Measurements from ENCODE around the gene TNS4. TPM values are rescaled to one million over a fixed set of nuclear protein-coding genes. Genes with fewer than 3 reads are reported as not detected.

Gene TNS4
- total RNA-seq, 1 experiment from 2014 or later, result 0.59 TPM

- no peak overlapping the region for H2BK5ac ChIP-seq (ENCODE audit: insufficient read length, low read length)
- H3K27ac Mint-ChIP-seq, result peak overlapping the region in 2 of 3 experiments; percentile 53 to 87; a peak in 2 of 7 replicates
- H3K14ac ChIP-seq (ENCODE audit: insufficient read depth, low read length), result peak overlapping the region; percentile 44; the same call in 1 of the 2 replicates
- peaks cover 29 to 38% of the 10 kb centered on the region in 2 experiments for H3K4me1 Mint-ChIP-seq
- no CpG with 5 or more reads among the region's 2 CpGs for WGBS (ENCODE audit: extremely low coverage, insufficient read length, low lambda C conversion rate)
- H3T11ph ChIP-seq (ENCODE audit: low read length), result no peak overlapping the region
- H3K27ac ChIP-seq (ENCODE audit: insufficient read length, low read depth, low read length), result no peak overlapping the region
- no peak overlapping the region for H2BK120ac ChIP-seq (ENCODE audit: low read depth, low read length, poor library complexity, severe bottlenecking)
- no peaks in the 10 kb centered on the region for H3K79me1 ChIP-seq (ENCODE audit: insufficient read depth, low read depth, low read length, poor library complexity, severe bottlenecking)
- H3K27me3 Mint-ChIP-seq (ENCODE audit: low read depth), result peaks cover 12% of the 10 kb centered on the region
- no peak for TF ChIP-seq CTCF (conservative IDR thresholded peaks at IDR 0.05)
- no peaks in the 10 kb centered on the region for H4K20me1 ChIP-seq (ENCODE audit: control insufficient read depth, insufficient read depth, insufficient read length)
- no peak overlapping the region for H2BK12ac ChIP-seq (ENCODE audit: insufficient read length, low read depth, low read length)
- no peak overlapping the region for H2BK20ac ChIP-seq (ENCODE audit: low read depth, low read length, poor library complexity, severe bottlenecking)
- H3K9ac ChIP-seq (ENCODE audit: extremely low read depth, insufficient read length, low read length), result no peak overlapping the region
- no peak for DNase-seq
- no peak overlapping the region for H4K8ac ChIP-seq (replicated peaks; ENCODE audit: insufficient read length, low read depth, low read length)
- no peak overlapping the region for H2BK15ac ChIP-seq (ENCODE audit: low read depth, low read length)
- no peak overlapping the region for H2AK5ac ChIP-seq (ENCODE audit: insufficient read length, low read length)
- H3K4ac ChIP-seq (ENCODE audit: low read depth, low read length), result no peak overlapping the region
- H3K56ac ChIP-seq (ENCODE audit: insufficient read length, low read depth, low read length), result no peak overlapping the region
- no peak overlapping the region for H4K5ac ChIP-seq (ENCODE audit: insufficient read length, low read depth, low read length)
- no peaks in the 10 kb centered on the region for H3K79me2 ChIP-seq (ENCODE audit: insufficient read depth, low read length)
- H3K4me1 ChIP-seq (ENCODE audit: insufficient read depth, low read length), result peaks cover 9% of the 10 kb centered on the region; the same call in 1 of the 2 replicates
- H3K27me3 ChIP-seq (ENCODE audit: insufficient read depth, low read length), result no peaks in the 10 kb centered on the region
- no peaks in the 10 kb centered on the region for H3K9me3 ChIP-seq (ENCODE audit: control insufficient read depth, low read depth, low read length)
- no peak overlapping the region for H3K4me2 ChIP-seq (ENCODE audit: insufficient read depth, insufficient read length, low read length)
- H2AFZ ChIP-seq (ENCODE audit: low read length), result no peak overlapping the region
- no peak overlapping the region for H4K91ac ChIP-seq (ENCODE audit: insufficient read length, low read depth, low read length)
- no peak overlapping the region for H3K4me3 Mint-ChIP-seq
- no peaks in the 10 kb centered on the region; a peak in 1 of 5 replicates for H3K9me3 Mint-ChIP-seq
- no peak overlapping the region for H3K23ac ChIP-seq (ENCODE audit: insufficient read length, low read depth, low read length)
- peaks cover 0 to 2% (median 0%) of the 10 kb centered on the region in 3 experiments; a peak in 1 of 7 replicates for H3K36me3 Mint-ChIP-seq (ENCODE audit: insufficient read depth in 1 of 3, low read depth in 3 of 3)
- H3K18ac ChIP-seq (ENCODE audit: insufficient read length, low read depth, low read length), result no peak overlapping the region
- H3K23me2 ChIP-seq (ENCODE audit: insufficient read length, low read depth, low read length, poor library complexity, severe bottlenecking), result no peaks in the 10 kb centered on the region
These were observed 3.7 kb downstream of the TNS4 start for GRCh38 chr17:40497695-40498094.
